Effector memory CD4-positive, alpha-beta T cell (primary cell): ENCODE measurements around the gene GPR176.
A peak's percentile ranks its signal among the peaks of the same experiment; 100 is the strongest.

Experiments used
- DNase-seq, 3 donors: peaks; one replicate each; pipeline ENCODE4 v3.0.0-alpha.2; 2020
- H3K27ac ChIP-seq: 2 replicates; pipeline ENCODE4 v1.7.0; 2013; ENCODE audit warnings: mild to moderate bottlenecking, low read length, moderate library complexity; ENCODE audit not compliant: insufficient read depth, poor library complexity, severe bottlenecking
- H3K27me3 ChIP-seq: replicated peaks from 2 replicates; pipeline ENCODE4 v1.7.0; 2013; ENCODE audit warnings: mild to moderate bottlenecking, low read length; ENCODE audit not compliant: insufficient read depth, control insufficient read depth, poor library complexity, severe bottlenecking
- H3K36me3 ChIP-seq: 2 replicates; pipeline ENCODE4 v1.7.0; 2013; ENCODE audit warnings: mild to moderate bottlenecking, low read length, moderate library complexity; ENCODE audit not compliant: control insufficient read depth, insufficient read depth
- H3K4me1 ChIP-seq: 2 replicates; pipeline ENCODE4 v1.7.0; 2013; ENCODE audit warnings: low read length, mild to moderate bottlenecking; ENCODE audit not compliant: control insufficient read depth, insufficient read depth, poor library complexity, severe bottlenecking
- H3K4me3 ChIP-seq: 2 replicates; pipeline ENCODE4 v1.7.0; 2013; ENCODE audit warnings: low read length, low read depth, mild to moderate bottlenecking; ENCODE audit not compliant: insufficient read depth, poor library complexity, severe bottlenecking
- H3K9me3 ChIP-seq: 2 replicates; pipeline ENCODE4 v1.7.0; 2013; ENCODE audit warnings: mild to moderate bottlenecking, low read length, moderate library complexity; ENCODE audit not compliant: control insufficient read depth
- total RNA-seq, 3 donors: gene quantifications; one replicate each; lab custom pipeline; 2026; lab: John Stamatoyannopoulos, UW

GPR176 gene, protein sequence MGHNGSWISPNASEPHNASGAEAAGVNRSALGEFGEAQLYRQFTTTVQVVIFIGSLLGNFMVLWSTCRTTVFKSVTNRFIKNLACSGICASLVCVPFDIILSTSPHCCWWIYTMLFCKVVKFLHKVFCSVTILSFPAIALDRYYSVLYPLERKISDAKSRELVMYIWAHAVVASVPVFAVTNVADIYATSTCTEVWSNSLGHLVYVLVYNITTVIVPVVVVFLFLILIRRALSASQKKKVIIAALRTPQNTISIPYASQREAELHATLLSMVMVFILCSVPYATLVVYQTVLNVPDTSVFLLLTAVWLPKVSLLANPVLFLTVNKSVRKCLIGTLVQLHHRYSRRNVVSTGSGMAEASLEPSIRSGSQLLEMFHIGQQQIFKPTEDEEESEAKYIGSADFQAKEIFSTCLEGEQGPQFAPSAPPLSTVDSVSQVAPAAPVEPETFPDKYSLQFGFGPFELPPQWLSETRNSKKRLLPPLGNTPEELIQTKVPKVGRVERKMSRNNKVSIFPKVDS
- total RNA-seq = 0 reads per million in 3 donors

DNA sequence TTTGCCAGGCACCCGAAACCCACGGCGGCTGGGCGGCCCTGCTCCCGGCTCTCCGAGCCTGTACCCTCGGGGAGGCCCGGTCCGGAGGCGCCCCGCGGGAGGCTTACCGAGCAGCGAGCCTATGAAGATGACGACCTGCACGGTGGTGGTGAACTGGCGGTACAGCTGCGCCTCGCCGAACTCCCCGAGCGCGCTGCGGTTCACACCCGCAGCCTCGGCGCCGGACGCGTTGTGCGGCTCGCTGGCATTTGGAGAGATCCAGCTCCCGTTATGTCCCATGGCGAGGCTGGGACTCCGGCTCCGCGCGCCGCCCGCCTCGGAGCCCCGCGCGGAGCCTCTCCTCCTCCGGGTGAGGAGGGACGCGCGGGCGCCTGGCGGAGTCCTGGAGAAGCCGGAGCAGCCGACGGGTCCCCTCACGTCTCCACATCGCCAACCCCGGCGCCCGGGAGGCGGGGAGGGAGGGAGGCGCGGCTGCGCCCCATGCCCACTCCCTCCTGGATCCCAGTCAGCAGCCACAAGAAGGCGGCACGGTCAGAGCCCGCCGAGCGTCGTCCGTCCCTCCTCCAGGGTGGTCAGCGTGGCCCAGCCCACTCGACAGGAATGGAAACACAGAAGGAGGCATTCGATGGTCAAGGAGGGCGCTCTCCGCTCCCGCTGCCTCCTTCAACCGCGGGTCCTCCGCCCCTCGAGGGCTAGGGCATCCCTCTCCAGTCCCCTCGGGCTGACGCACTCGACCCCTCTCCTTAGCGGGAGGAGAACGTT lies at the start of gene GPR176:
TSS of gene GPR176 (minus strand) at position 519 of the 762 bp plus-strand sequence. CDS start at position 279, 240 bp downstream.
- peak in 1 of 3 donors; percentile 5 for DNase-seq
- no peaks in the 10 kb centered on the region for H3K9me3 ChIP-seq
- H3K36me3 ChIP-seq = no peaks in the 10 kb centered on the region
- peak within 1 kb of the TSS; percentile 61 for H3K4me3 ChIP-seq
- H3K27me3 ChIP-seq = peaks cover 25% of the 10 kb centered on the region
- no peak within 1 kb of the TSS for H3K27ac ChIP-seq
- peaks cover 19% of the 10 kb centered on the region for H3K4me1 ChIP-seq

DNA sequence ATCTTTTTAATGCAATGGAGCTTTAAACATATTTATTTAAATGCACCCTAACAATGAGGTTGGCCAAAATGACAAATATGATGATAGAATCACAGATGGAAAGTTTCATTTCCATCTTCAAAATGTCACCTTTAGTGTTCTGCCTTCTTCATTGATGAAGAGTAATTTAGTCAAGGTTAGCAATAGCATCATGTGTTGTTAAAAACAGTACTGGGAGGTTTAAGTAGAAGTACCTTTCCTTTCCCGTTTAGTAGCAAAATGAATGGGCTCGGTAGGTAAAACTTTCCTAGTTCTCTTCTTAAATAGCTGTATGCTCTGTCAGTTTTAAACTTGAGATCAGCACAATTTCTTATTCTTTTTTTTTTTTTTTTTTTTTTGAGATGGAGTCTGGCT lies 48.9 kb upstream of the GPR176 start:
- Histone ChIP-seq H3K27ac (no peak overlapping the region), H3K9me3 (no peaks in the 10 kb centered on the region), H3K36me3 (peaks cover 12% of the 10 kb centered on the region), H3K4me3 (no peak overlapping the region), H3K27me3 (no peaks in the 10 kb centered on the region), H3K4me1 (no peaks in the 10 kb centered on the region)
- no peak for DNase-seq

DNA sequence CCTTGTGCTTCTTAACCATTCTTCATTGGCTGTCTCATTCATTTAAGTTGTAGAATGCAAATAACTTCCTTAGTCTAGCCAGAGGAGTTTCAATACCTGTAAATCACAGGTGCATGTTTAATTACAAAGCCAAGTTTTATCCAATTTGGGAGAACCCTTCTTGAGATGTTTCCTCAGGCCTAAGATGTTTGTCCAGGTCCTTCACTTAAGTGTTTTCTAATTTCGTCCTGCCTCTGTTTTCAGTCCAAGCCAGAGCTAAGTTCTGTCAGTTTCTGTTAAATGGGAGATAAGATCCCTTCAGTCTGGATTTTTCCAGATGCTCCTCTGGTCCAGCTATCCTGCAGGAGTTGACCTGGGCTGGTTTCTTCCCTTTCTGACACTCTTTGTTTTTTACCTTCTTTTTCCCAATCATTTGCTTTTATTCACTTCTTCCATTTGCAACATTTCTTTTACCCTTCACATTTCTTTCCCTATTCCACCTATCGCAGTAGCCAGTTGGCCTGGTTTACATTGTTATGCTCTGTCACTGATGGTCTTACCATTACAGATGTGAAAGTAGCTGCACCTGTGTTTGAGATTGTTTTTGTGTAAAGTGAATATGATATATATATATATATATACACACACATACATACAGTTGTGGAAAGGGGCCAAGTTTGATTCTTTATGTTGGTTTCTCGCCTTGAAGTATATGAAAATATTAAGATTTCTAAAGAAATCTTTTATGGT lies 48.4 kb upstream of the GPR176 start:
- H3K36me3 ChIP-seq = peaks cover 12% of the 10 kb centered on the region

DNA sequence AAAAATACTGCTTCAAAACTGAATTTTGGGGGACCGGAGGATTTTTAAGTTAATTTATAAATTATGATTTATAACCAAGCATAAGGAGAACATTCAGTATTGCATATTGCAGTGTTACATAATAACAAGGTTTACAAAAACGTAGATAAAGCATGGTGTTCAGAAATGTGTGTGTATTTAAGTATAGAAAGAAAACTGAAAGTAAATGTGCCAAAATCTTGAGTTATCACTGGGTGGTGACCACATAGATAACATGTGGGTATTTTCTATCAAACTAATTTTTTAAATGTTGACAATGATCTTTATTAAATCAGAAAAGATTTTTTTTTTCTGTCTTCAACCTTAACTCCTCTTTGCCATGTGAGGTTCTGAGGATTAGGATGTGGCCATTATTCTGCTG lies 46.5 kb upstream of the GPR176 start:
- Histone ChIP-seq H3K4me1 (no peaks in the 10 kb centered on the region), H3K4me3 (no peak overlapping the region), H3K36me3 (peaks cover 12% of the 10 kb centered on the region), H3K27me3 (no peaks in the 10 kb centered on the region), H3K27ac (no peak overlapping the region), H3K9me3 (no peaks in the 10 kb centered on the region)
- DNase-seq = no peak

More for the DNA sequence above, 48.4 kb upstream of the GPR176 start:
- Histone ChIP-seq H3K27ac (no peak overlapping the region), H3K4me3 (no peak overlapping the region), H3K4me1 (no peaks in the 10 kb centered on the region), H3K9me3 (no peaks in the 10 kb centered on the region), H3K27me3 (no peaks in the 10 kb centered on the region)
- no peak for DNase-seq

DNA sequence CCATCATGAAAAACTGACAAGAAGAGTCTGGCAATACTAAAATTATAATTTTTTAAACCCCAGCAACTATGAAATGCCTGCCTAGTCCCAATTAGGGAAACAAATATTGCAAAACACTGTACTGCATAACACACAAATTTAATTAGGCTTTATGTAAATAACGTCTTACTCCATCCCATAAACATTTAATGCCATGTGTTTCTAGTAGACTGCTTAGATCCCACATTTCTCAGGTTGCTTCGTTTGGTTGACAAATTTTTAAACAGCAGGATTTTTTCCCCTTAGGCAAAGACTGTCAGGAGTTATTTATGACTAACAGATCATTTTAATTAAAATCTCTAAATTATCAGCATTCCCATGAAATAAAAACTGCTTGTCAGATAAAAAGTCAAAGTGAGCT lies 43.7 kb upstream of the GPR176 start:
- H3K4me3 ChIP-seq = no peak overlapping the region
- H3K27me3 ChIP-seq = no peaks in the 10 kb centered on the region
- no peak overlapping the region for H3K27ac ChIP-seq
- no peak for DNase-seq
- H3K4me1 ChIP-seq = no peaks in the 10 kb centered on the region
- no peaks in the 10 kb centered on the region for H3K9me3 ChIP-seq
- peaks cover 12% of the 10 kb centered on the region for H3K36me3 ChIP-seq

DNA sequence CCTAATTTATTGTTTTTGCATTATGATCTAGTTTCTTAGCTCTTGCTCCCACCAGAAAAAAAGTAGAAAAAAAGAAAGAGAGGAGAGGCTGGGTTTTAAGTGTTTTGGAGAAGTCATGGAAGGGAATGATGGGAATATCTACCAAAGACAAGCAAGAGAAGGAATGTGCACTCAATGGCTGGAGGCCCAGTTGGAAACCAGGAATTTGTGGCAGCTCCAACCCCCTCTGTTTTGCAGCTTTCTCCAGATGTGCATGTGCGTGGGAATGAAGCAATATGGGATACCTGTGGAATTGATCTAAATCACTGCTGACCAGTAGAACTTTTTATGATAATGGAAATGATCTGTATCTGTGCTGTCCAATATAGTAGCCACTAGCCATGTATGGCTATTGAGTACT lies 41.0 kb upstream of the GPR176 start:
- no peaks in the 10 kb centered on the region for H3K27me3 ChIP-seq
- H3K4me1 ChIP-seq = no peaks in the 10 kb centered on the region
- no peak overlapping the region for H3K27ac ChIP-seq
- no peaks in the 10 kb centered on the region for H3K9me3 ChIP-seq
- no peak for DNase-seq
- peaks cover 4% of the 10 kb centered on the region for H3K36me3 ChIP-seq
- H3K4me3 ChIP-seq = no peak overlapping the region

DNA sequence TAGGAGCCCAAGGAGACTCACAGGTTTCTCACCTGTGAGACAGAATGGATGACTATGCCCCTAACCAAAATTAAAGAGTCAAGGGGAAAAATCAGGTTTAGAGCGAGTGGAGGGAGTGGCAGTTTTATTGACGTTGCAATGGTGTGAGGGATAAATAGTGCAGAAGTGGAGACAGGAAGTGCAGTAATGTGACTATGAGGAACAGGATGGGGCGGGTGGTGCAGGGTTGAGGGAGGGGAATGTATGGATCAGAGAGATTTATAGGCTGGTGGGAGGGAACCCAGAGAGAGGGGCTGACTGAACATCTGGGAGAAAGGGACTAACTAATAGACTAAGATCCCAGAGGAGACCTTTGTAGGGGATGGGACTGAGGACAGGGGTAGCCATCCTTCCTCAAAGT lies 40.3 kb upstream of the GPR176 start:
- Histone ChIP-seq H3K36me3 (peaks cover 4% of the 10 kb centered on the region), H3K27ac (no peak overlapping the region), H3K9me3 (no peaks in the 10 kb centered on the region), H3K4me3 (no peak overlapping the region), H3K27me3 (no peaks in the 10 kb centered on the region), H3K4me1 (no peaks in the 10 kb centered on the region)
- DNase-seq = no peak

DNA sequence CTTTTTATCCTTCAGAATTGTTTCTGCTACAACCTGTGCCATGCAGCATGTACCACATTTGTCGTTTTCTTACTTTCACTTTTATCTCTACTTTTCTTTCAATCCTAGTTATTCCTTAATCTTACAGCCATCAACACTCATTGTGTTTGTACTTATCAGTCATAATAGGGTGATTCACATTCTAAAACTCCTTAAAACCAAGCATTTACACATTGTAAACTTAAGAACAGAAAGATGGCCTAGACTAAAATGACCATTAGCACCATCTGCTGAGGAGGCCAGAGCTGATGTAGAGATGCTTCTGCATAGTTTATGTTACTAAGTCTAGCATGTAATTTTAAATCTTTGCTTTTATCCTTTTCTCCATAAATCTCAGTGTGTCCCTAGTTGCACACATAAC lies 39.3 kb upstream of the GPR176 start:
- no peak overlapping the region for H3K4me3 ChIP-seq
- H3K27ac ChIP-seq = no peak overlapping the region
- H3K9me3 ChIP-seq = no peaks in the 10 kb centered on the region
- peaks cover 8% of the 10 kb centered on the region for H3K36me3 ChIP-seq
- H3K4me1 ChIP-seq = no peaks in the 10 kb centered on the region
- no peak for DNase-seq
- H3K27me3 ChIP-seq = no peaks in the 10 kb centered on the region

DNA sequence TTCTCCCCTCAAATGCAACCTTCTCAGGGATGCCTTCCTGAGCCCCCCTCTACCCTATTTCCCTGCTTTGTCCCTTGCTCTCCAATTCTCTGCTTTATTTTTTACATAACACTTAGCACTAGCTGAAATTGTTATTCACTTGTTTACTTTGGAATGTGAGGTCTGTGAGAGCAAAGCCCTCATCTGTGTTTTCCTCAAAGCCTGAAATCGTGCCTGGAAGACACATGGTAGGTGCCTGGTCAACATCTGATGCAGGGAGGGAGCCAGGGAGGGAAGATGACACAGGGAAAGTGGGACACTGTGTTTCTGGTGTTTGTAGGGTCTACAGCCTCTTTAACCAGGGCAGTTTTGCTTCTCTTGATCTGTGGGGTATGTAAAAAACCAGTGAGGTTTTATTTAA lies 37.4 kb upstream of the GPR176 start:
- H3K9me3 ChIP-seq = no peaks in the 10 kb centered on the region
- H3K27ac ChIP-seq = no peak overlapping the region
- H3K4me3 ChIP-seq = no peak overlapping the region
- no peak for DNase-seq
- H3K36me3 ChIP-seq = peaks cover 8% of the 10 kb centered on the region
- no peaks in the 10 kb centered on the region for H3K27me3 ChIP-seq
- H3K4me1 ChIP-seq = no peaks in the 10 kb centered on the region
